HEK293 (cell line): ENCODE measurements around the gene PEX10.

Experiments used
- HIC1 ChIP-seq: fragments of 450-650 bp; formaldehyde crosslinking; IDR thresholded peaks from 2 replicates; pipeline ENCODE4 v1.5.1; 2016; ENCODE audit warnings: missing biosample characterization, missing genetic modification characterization
- SP7 ChIP-seq: fragments of 450-650 bp; formaldehyde crosslinking; IDR thresholded peaks from 2 replicates; pipeline ENCODE4 v1.5.1; 2016; ENCODE audit warnings: missing biosample characterization, missing genetic modification characterization
- TCF7L2 ChIP-seq: IDR thresholded peaks from 2 replicates; pipeline ENCODE4 v1.6.1; 2011; ENCODE audit warnings: low read depth, mild to moderate bottlenecking, inconsistent platforms, low read length, moderate library complexity, borderline replicate concordance
- ZBTB7A ChIP-seq: fragments of 450-650 bp; formaldehyde crosslinking; IDR thresholded peaks from 2 replicates; pipeline ENCODE4 v1.5.1; 2016; ENCODE audit warnings: low read depth, missing biosample characterization, missing genetic modification characterization
- ZFP37 ChIP-seq: fragments of 450-650 bp; formaldehyde crosslinking; IDR thresholded peaks from 2 replicates; pipeline ENCODE4 v1.5.1; 2016; ENCODE audit warnings: missing biosample characterization, missing genetic modification characterization
- ZNF169 ChIP-seq: fragments of 450-650 bp; formaldehyde crosslinking; IDR thresholded peaks from 2 replicates; pipeline ENCODE4 v1.5.1; 2016; ENCODE audit warnings: missing biosample characterization, missing genetic modification characterization
- ZNF529 ChIP-seq: fragments of 450-650 bp; formaldehyde crosslinking; IDR thresholded peaks from 2 replicates; pipeline ENCODE4 v1.5.1; 2017; ENCODE audit warnings: missing genetic modification characterization, missing biosample characterization; ENCODE audit not compliant: insufficient replicate concordance
- ZNF670 ChIP-seq: fragments of 450-650 bp; formaldehyde crosslinking; IDR thresholded peaks from 2 replicates; pipeline ENCODE4 v1.5.1; 2016; ENCODE audit warnings: missing biosample characterization, missing genetic modification characterization, low read depth
- ZNF704 ChIP-seq: fragments of 450-650 bp; formaldehyde crosslinking; IDR thresholded peaks from 2 replicates; pipeline ENCODE4 v1.5.1; 2016; ENCODE audit warnings: missing biosample characterization, missing genetic modification characterization
- ZNF707 ChIP-seq: fragments of 450-650 bp; formaldehyde crosslinking; IDR thresholded peaks from 2 replicates; pipeline ENCODE4 v1.5.1; 2016; ENCODE audit warnings: missing biosample characterization, missing genetic modification characterization
- TF ChIP-seq, protein P1 (sequence below): fragments of 450-650 bp; formaldehyde crosslinking; IDR thresholded peaks from 2 replicates; pipeline ENCODE4 v1.5.1; 2016; ENCODE audit warnings: missing biosample characterization, missing genetic modification characterization
- TF ChIP-seq, protein P2 (sequence below): fragments of 450-650 bp; formaldehyde crosslinking; IDR thresholded peaks from 2 replicates; pipeline ENCODE4 v1.5.1; 2016; ENCODE audit warnings: missing biosample characterization, missing genetic modification characterization

DNA sequence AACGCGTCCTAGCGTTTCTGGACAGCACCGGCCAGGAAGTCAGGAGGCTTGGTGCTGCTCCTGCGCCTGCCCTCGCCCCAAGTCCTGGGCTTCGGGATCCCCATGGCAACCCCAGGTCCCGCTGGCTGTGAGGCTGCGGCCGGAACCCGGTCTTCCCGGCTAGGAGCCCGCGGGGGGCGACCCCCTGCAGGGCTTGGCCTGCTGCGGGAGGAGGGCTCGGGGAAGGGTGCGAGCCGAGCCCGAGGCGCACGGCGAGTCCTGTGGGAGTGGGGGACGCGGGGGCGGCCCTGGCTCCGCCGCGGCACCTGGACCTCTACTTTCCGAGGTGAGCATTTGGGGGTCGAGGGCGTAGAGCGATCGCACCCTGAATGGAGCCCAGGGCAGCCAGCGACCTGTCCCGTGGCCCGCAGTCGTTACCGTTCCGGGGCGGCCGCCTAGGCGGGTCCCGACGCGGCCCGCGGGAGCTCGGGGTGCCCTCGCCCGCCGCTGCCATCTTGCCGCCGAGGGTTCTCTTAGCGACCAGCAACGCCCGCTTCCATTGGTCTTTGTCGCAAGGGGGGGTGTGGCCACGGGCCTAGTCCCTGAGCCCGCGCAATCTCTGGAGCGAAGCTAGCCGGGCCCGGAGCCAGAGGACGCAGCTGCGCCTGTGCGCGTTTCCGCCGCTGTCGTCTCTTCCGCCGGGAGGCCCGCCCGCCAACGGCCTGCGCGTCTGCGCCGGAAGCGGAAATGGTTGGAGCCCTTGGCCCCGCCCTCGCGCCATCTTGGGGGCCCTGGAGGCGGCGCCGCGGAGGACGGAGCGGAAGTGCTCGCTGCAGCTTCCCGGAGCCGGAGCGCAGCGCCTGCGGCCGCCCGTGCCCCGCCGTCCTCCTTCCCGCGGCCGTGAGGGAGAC, 21.1 kb downstream of the PEX10 start, which contains the start of the genes MORN1 and RER1:
- TF ChIP-seq ZNF704 (tag by site-specific recombination) = no peak
- TF ChIP-seq HIC1 (tag by site-specific recombination) = peak; percentile 100
- no peak; the same call in 1 of the 2 replicates for TF ChIP-seq SP7
- TF ChIP-seq ZNF670 (tag by site-specific recombination) = no peak
- TF ChIP-seq, protein P1, sequence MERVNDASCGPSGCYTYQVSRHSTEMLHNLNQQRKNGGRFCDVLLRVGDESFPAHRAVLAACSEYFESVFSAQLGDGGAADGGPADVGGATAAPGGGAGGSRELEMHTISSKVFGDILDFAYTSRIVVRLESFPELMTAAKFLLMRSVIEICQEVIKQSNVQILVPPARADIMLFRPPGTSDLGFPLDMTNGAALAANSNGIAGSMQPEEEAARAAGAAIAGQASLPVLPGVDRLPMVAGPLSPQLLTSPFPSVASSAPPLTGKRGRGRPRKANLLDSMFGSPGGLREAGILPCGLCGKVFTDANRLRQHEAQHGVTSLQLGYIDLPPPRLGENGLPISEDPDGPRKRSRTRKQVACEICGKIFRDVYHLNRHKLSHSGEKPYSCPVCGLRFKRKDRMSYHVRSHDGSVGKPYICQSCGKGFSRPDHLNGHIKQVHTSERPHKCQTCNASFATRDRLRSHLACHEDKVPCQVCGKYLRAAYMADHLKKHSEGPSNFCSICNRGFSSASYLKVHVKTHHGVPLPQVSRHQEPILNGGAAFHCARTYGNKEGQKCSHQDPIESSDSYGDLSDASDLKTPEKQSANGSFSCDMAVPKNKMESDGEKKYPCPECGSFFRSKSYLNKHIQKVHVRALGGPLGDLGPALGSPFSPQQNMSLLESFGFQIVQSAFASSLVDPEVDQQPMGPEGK (tag by site-specific recombination) = peak; percentile 75; the same call in 1 of the 2 replicates
- TF ChIP-seq ZNF529 (tag by site-specific recombination) = no peak
- TF ChIP-seq, protein P2, sequence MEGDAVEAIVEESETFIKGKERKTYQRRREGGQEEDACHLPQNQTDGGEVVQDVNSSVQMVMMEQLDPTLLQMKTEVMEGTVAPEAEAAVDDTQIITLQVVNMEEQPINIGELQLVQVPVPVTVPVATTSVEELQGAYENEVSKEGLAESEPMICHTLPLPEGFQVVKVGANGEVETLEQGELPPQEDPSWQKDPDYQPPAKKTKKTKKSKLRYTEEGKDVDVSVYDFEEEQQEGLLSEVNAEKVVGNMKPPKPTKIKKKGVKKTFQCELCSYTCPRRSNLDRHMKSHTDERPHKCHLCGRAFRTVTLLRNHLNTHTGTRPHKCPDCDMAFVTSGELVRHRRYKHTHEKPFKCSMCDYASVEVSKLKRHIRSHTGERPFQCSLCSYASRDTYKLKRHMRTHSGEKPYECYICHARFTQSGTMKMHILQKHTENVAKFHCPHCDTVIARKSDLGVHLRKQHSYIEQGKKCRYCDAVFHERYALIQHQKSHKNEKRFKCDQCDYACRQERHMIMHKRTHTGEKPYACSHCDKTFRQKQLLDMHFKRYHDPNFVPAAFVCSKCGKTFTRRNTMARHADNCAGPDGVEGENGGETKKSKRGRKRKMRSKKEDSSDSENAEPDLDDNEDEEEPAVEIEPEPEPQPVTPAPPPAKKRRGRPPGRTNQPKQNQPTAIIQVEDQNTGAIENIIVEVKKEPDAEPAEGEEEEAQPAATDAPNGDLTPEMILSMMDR (tag by site-specific recombination) = no peak
- TF ChIP-seq ZNF707 (tag by site-specific recombination) = no peak
- 0 out of 2 replicates have a peak, but pooled peaks have one; percentile 35 for TF ChIP-seq ZNF169
- TF ChIP-seq ZBTB7A (tag by site-specific recombination) = peak; percentile 20; the same call in 1 of the 2 replicates
- TF ChIP-seq TCF7L2 = no peak
- no peak for TF ChIP-seq ZFP37 (tag by site-specific recombination)
